ENCODE data around the gene PPP1R13B. TPM values are rescaled to one million over a fixed set of nuclear protein-coding genes. Genes with fewer than 3 reads are reported as not detected.

Gene PPP1R13B
- total RNA-seq = 10 to 100 TPM in 2 of 3 donors, 1 to 10 TPM in 1; 6.4 to 21.8 (median 18.4) TPM

GRCh38 chr14:103847451-103848174, at the start of gene PPP1R13B:
Gene PPP1R13B (minus strand): TSS chr14:103847575. CDS start chr14:103847307, 268 bp downstream.
- Histone ChIP-seq H3K27ac (peak within 1 kb of the TSS; percentile 88 to 94), H3K4me1 (peaks cover 0 to 6% of the 10 kb centered on the region in 2 donors), H3K9me3 (no peaks in the 10 kb centered on the region), H3K27me3 (no peaks in the 10 kb centered on the region), H3K4me3 (peak within 1 kb of the TSS; percentile 58 to 95 (median 81)), H3K36me3 (no peaks in the 10 kb centered on the region)
- peak; percentile 89 to 94 for DNase-seq (ENCODE audit: low spot score in 2 of 2)
- intact Hi-C loops (cut with DNase I; ENCODE audit: low total_unique reads) = no loop called here
- no peak for TF ChIP-seq CTCF (IDR thresholded peaks at IDR 0.05)
- no peak for TF ChIP-seq POLR2A (IDR thresholded peaks at IDR 0.05)
- TF ChIP-seq POLR2AphosphoS5 (IDR thresholded peaks at IDR 0.05) = peak in 1 of 3 donors; percentile 28

- no peak overlapping the region for H3K4me3 ChIP-seq
- H3K4me1 ChIP-seq = no peaks in the 10 kb centered on the region
- DNase-seq (ENCODE audit: low spot score in 2 of 2) = no peak
- no peaks in the 10 kb centered on the region for H3K9me3 ChIP-seq
- TF ChIP-seq POLR2AphosphoS5 (IDR thresholded peaks at IDR 0.05) (no peak), CTCF (IDR thresholded peaks at IDR 0.05) (no peak), POLR2A (IDR thresholded peaks at IDR 0.05) (no peak)
- intact Hi-C loops (cut with DNase I; ENCODE audit: low total_unique reads) = no loop called here
- no peak overlapping the region for H3K27ac ChIP-seq
- no peaks in the 10 kb centered on the region for H3K36me3 ChIP-seq
- H3K27me3 ChIP-seq = no peaks in the 10 kb centered on the region
Measured at GRCh38 chr14:103896578-103896977, 49.2 kb upstream of the PPP1R13B start.

- no peak overlapping the region for H3K27ac ChIP-seq
- no peak for DNase-seq (ENCODE audit: low spot score in 2 of 2)
- no peaks in the 10 kb centered on the region for H3K4me1 ChIP-seq
- no peak for TF ChIP-seq CTCF (IDR thresholded peaks at IDR 0.05)
- no peak for TF ChIP-seq POLR2AphosphoS5 (IDR thresholded peaks at IDR 0.05)
- no peak for TF ChIP-seq POLR2A (IDR thresholded peaks at IDR 0.05)
- H3K9me3 ChIP-seq = no peaks in the 10 kb centered on the region
- no peaks in the 10 kb centered on the region for H3K36me3 ChIP-seq
- H3K4me3 ChIP-seq = no peak overlapping the region
- intact Hi-C loops (cut with DNase I; ENCODE audit: low total_unique reads) = no loop called here
- no peaks in the 10 kb centered on the region for H3K27me3 ChIP-seq
Measured at GRCh38 chr14:103894723-103895059, 47.3 kb upstream of the PPP1R13B start.

GRCh38 chr14:103894034-103894722, 46.8 kb upstream of the PPP1R13B start:
- intact Hi-C loops (cut with DNase I; ENCODE audit: low total_unique reads) = no loop called here
- no peak for DNase-seq (ENCODE audit: low spot score in 2 of 2)

More at GRCh38 chr14:103894034-103894722, 46.8 kb upstream of the PPP1R13B start:
- H3K27me3 ChIP-seq = no peaks in the 10 kb centered on the region
- no peak overlapping the region for H3K4me3 ChIP-seq
- no peaks in the 10 kb centered on the region for H3K4me1 ChIP-seq
- H3K36me3 ChIP-seq = no peaks in the 10 kb centered on the region
- H3K27ac ChIP-seq = no peak overlapping the region
- no peak for TF ChIP-seq POLR2AphosphoS5 (IDR thresholded peaks at IDR 0.05)
- TF ChIP-seq POLR2A (IDR thresholded peaks at IDR 0.05) = no peak
- TF ChIP-seq CTCF (IDR thresholded peaks at IDR 0.05) = no peak
- no peaks in the 10 kb centered on the region for H3K9me3 ChIP-seq

All from breast epithelium (tissue), 4 donors.